GM10266 (cell line): ENCODE results near the gene ZNF516.

Source experiments
- DNase-seq: peaks from one replicate; pipeline ENCODE4 v3.0.0; 2012; ENCODE audit errors: extremely low spot score
- CTCF ChIP-seq: IDR thresholded peaks from 2 replicates; pipeline ENCODE4 v1.5.1; 2012; ENCODE audit warnings: mild to moderate bottlenecking, low read depth; ENCODE audit not compliant: control insufficient read depth, insufficient read depth; ENCODE audit errors: missing control alignments

ZNF516 gene

GRCh38 chr18:76367168-76368125 lies 127.6 kb downstream of the ZNF516 start:
- TF ChIP-seq CTCF, result no peak
- no peak for DNase-seq

- no peak for DNase-seq
Observed at GRCh38 chr18:76365561-76365960, 129.5 kb downstream of the ZNF516 start.

GRCh38 chr18:76364282-76365259 lies 130.5 kb downstream of the ZNF516 start:
- TF ChIP-seq CTCF, result no peak
- peak; percentile 74 for DNase-seq

More at GRCh38 chr18:76365561-76365960, 129.5 kb downstream of the ZNF516 start:
- no peak for TF ChIP-seq CTCF

GRCh38 chr18:76363436-76364120 lies 131.5 kb downstream of the ZNF516 start:
- TF ChIP-seq CTCF, result no peak
- no peak for DNase-seq

GRCh38 chr18:76362676-76363075 lies 132.4 kb downstream of the ZNF516 start:
- no peak for TF ChIP-seq CTCF
- no peak for DNase-seq

GRCh38 chr18:76361219-76361618 lies 133.8 kb downstream of the ZNF516 start:
- DNase-seq, result no peak
- no peak for TF ChIP-seq CTCF
